ENCODE data around the gene TPM1. TPM values are rescaled to one million over a fixed set of nuclear protein-coding genes. Genes with fewer than 3 reads are reported as not detected.
A peak's percentile ranks its signal among the peaks of the same experiment; 100 is the strongest.

TPM1 gene
- total RNA-seq, 1 donor = 2,551 TPM

GRCh38 chr15:63044645-63045464 lies 2.3 kb downstream of the TPM1 start:
- peak overlapping the region; percentile 82 for H3K4me3 ChIP-seq (ENCODE audit: low read depth, low read length)
- no peak for TF ChIP-seq CTCF (IDR thresholded peaks at IDR 0.05; ENCODE audit: insufficient read depth, low read depth, low read length)
- DNase-seq (ENCODE audit: low read depth) = peak; percentile 42

GRCh38 chr15:63045465-63045840 lies 2.9 kb downstream of the TPM1 start:
- H3K4me3 ChIP-seq (ENCODE audit: low read depth, low read length) = peak overlapping the region; percentile 82
- DNase-seq (ENCODE audit: low read depth) = peak; percentile 44
- no peak for TF ChIP-seq CTCF (IDR thresholded peaks at IDR 0.05; ENCODE audit: insufficient read depth, low read depth, low read length)

GRCh38 chr15:63045879-63046278 lies 3.3 kb downstream of the TPM1 start:
- H3K4me3 ChIP-seq (ENCODE audit: low read depth, low read length) = peak overlapping the region; percentile 82
- DNase-seq (ENCODE audit: low read depth) = no peak
- TF ChIP-seq CTCF (IDR thresholded peaks at IDR 0.05; ENCODE audit: insufficient read depth, low read depth, low read length) = no peak

- peak; percentile 43 for DNase-seq (ENCODE audit: low read depth)
- no peak for TF ChIP-seq CTCF (IDR thresholded peaks at IDR 0.05; ENCODE audit: insufficient read depth, low read depth, low read length)
- peak overlapping the region; percentile 82 for H3K4me3 ChIP-seq (ENCODE audit: low read depth, low read length)
These were observed 4.6 kb downstream of the TPM1 start for GRCh38 chr15:63046917-63047760.

- DNase-seq (ENCODE audit: low read depth) = no peak
- no peak for TF ChIP-seq CTCF (IDR thresholded peaks at IDR 0.05; ENCODE audit: insufficient read depth, low read depth, low read length)
- peak overlapping the region; percentile 82 for H3K4me3 ChIP-seq (ENCODE audit: low read depth, low read length)
These were observed 5.2 kb downstream of the TPM1 start for GRCh38 chr15:63047792-63048114.

- TF ChIP-seq CTCF (IDR thresholded peaks at IDR 0.05; ENCODE audit: insufficient read depth, low read depth, low read length) = peak; percentile 90
- DNase-seq (ENCODE audit: low read depth) = peak; percentile 95
- H3K4me3 ChIP-seq (ENCODE audit: low read depth, low read length) = peak overlapping the region; percentile 82
These were observed 5.7 kb downstream of the TPM1 start for GRCh38 chr15:63048115-63048775.

Measured in fibroblast of villous mesenchyme (primary cell).